Stimulated activated CD4-positive, alpha-beta T cell treated with anti-CD3 and anti-CD28 coated beads, Interleukin-4, amount 100 ng/mL, for 48 hours (primary cell): ENCODE results near the gene KRT15.

Source experiments
- DNase-seq, 2 donors: peaks; one replicate each; pipeline ENCODE4 v3.0.0-alpha.2; 2020; ENCODE audit warnings: low read depth in 2 of 2

Gene KRT15

DNA sequence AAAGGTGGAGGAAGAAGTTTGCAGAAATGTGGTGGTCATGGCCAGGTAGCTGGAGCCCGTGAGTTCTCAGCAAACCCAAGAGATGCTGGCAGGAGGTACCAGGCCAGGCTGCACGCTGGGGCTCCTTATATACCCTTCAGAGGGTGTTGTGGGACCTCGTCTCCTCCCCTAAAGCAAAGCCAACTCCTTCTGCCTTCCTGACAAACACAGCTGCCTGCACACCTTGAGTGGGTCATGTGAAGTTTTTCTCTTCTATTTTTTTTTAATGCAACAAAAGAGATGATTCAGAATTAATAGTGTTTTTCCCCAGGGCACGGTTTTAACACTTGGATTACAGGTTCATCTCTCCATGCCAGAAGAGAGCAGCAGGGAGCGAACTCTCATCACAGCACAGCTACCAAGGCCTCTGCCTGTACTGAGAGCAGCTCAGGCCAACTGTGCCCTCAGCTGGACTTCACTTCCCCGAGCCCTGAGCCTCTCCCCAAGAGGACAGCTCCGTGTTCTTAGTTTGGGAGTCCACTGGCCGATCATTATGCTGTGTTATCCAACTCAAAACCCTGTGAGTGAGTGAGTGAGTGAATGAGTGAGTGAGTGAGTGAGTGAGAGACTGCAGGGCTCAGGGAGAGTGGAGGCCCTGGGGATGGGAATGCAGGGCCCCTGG lies at the start of gene KRT15:
KRT15 (minus strand) TSS at position 102 of the 661 bp plus-strand sequence; CDS start at position 39, 63 bp downstream.
- no peak for DNase-seq

- no peak for DNase-seq
Measured at GRCh38 chr17:41567317-41567716, 48.6 kb upstream of the KRT15 start.

DNA sequence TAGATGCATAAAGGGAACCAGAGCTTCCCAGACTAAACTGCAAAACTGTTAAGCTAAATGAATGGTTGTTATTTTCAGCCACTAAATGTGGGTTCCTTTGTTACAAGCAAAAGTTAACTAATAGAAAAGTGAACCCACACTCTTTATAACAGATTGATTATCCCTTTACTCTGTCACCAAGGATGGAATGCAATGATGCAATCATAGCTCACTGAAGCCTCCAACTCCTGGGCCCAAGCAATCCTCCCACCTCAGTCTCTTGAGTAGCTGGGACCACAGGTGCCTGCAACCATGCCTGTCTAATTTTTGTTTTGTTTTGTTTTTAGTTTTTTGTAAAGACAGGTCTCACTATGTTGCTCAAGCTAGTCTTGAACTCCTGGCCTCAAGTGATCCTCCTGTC lies 46.6 kb upstream of the KRT15 start:
- DNase-seq: no peak

- no peak for DNase-seq
Measured at GRCh38 chr17:41563607-41564170, 45.0 kb upstream of the KRT15 start.

DNA sequence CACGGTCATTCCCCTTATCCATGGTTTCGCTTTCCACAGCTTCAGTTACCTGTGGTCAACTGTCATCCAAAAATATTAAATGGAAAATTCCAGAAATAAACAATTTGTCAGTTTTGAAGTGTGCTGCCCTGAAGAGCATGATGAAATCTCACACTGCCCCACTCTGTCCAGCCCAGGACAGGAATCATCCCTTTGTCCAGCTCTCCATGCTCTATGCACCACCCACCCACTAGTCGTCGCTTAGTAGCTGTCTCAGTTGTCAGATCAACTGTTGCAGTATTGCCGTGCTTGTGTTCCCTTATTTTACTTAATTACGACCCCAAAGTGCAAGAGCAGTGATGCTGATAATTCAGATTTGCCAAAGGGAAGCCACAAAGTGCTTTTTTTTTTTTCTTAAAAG lies 42.9 kb upstream of the KRT15 start:
- DNase-seq: no peak

- DNase-seq: no peak
Measured at GRCh38 chr17:41559548-41559947, 40.9 kb upstream of the KRT15 start.

DNA sequence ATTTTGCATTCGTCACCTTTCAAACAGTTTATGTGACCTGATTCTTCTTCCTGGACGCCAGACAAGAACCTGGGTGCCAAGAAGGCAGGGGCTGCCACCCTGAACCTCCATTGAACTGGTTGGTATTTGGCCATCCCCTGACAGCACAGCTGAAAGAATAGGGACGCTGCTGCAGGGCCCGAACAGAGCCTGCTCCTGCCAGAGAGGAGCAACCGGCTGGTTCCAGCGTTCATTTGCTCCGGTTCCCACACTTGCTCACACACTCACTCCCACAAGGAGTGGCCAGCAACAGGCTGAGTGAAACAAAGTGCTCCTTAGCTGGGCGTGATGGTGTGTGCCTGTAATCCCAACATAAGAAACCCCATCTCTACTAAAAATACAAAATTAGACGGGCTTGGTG lies 38.2 kb upstream of the KRT15 start:
- DNase-seq: no peak

- DNase-seq: no peak
Measured at GRCh38 chr17:41556306-41556705, 37.6 kb upstream of the KRT15 start.

GRCh38 chr17:41555105-41555887 lies 36.6 kb upstream of the KRT15 start:
- no peak for DNase-seq

- DNase-seq: no peak
Measured at GRCh38 chr17:41553987-41554680, 35.4 kb upstream of the KRT15 start.

- no peak for DNase-seq
Measured at GRCh38 chr17:41553176-41553575, 34.5 kb upstream of the KRT15 start.

GRCh38 chr17:41552455-41552854 lies 33.8 kb upstream of the KRT15 start:
- no peak for DNase-seq

DNA sequence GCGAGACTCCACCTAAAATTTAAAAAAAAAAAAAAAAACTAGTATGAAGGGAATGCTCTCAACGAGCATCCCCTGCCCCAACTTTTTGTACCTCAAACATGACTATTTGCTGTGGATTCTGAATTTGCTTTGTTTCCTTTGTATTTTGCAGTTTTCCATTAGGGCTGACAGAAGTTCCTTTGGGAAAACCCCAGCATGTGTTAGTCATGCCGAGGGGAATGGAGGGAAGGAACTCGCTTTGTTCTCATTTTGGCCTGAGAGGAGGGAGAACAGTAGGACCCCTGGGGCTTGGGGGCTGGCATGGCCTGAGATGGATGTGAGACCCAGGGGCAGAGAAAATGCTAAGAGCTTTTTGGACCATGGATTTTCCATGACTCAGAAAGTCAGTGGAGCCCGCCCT lies 32.7 kb upstream of the KRT15 start:
- DNase-seq: no peak

GRCh38 chr17:41549596-41550039 lies 30.9 kb upstream of the KRT15 start:
- DNase-seq: no peak

GRCh38 chr17:41548844-41549595 lies 30.3 kb upstream of the KRT15 start:
- peak; percentile 75 to 79 for DNase-seq

DNA sequence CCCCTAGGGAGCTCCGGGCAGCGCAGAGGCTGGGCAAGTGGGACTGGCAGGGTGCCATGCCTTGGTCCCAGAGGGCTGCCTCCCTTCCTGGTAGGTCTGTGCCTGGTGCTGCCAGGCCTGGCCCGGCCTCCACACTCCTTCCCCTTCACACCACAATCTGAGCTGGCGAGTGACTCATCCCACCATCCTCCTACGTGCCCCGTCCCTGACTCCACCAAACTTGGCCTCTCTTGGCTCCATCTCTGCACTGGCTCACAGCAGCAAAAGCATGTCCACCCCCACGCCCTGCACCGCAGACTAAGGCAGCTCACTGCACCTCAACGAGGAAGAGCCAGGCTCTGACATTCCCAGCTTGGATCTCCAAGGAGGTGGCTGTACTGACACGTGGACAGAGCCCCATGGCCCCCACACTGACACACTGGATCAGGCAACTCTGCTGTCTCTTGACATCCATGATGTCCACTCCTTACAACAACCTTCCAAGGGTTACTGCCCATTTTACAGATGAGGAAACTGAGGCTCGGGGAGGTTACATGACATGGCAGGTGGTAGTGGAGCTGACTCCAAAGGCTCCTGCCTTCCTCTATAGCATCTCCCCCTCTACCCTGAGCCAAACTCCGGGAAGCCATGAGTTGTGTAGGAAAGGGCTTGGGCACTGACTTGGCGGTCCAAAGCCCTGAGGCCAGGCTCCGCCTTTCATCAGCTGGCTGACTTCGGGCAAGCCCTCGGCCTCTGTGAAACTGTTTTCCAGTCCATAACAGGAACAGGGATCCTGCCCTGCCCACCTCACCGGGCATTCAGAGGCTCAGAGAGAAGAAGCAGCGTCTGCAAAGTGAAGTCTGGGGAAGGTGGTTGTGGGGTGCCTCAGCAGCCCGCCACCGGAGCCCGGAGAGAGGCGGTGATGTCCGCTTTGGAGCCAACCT lies 29.5 kb upstream of the KRT15 start:
- DNase-seq: peak; percentile 68 to 80

DNA sequence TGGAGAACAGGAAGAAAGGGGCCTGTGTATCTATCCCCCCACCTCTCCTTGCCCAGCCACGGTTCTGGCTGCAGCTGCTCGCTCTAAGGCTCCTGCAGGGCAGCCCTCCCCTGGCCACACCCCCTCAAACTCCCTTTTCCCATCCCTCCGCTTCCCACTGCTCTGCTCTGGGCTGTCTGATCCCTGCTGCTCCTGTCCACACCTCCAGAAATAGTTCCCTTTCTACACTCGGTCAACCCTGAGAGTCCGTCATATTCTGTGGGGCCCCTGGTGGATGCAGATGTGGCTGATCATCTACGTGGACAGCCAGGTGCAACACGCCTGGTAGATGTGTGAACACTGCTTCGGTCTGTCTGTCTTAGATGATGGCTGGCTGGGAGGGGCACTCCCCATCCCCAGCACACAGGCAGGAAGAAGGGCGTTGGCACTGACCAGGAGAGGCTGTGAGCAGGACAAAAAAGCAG lies 28.7 kb upstream of the KRT15 start:
- no peak for DNase-seq

DNA sequence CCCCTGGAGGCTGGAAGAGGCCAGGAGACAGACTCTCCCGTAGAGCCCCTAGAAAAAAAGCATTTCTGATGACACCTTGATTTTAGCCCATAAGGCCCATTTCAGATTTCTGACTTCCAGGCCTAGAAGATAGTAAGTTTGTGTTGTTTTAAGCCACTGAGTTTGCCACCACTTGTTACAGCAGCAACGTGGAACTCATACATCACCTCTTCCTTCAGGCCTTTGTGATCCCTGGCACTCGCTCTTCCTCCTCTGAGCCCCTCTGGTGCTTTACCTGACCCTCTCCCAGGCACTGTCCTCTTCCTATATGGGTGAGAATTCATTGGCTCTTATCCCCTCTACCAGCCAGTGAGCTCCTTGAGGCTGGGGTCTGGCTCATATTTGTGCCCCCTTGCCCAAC lies 28.1 kb upstream of the KRT15 start:
- no peak for DNase-seq

GRCh38 chr17:41545829-41546410 lies 27.2 kb upstream of the KRT15 start:
- no peak for DNase-seq

- DNase-seq: no peak
Measured at GRCh38 chr17:41544935-41545334, 26.2 kb upstream of the KRT15 start.
